ENCODE results near the gene LSM8. TPM values are rescaled to one million over a fixed set of nuclear protein-coding genes. Genes with fewer than 3 reads are reported as not detected.

LSM8 gene
- total and polyA plus RNA-seq, 2 of the 8 experiments (the other 6 are each of a cell fraction or from before 2014, with no cell fraction given): 36.9 to 51.0 TPM

DNA sequence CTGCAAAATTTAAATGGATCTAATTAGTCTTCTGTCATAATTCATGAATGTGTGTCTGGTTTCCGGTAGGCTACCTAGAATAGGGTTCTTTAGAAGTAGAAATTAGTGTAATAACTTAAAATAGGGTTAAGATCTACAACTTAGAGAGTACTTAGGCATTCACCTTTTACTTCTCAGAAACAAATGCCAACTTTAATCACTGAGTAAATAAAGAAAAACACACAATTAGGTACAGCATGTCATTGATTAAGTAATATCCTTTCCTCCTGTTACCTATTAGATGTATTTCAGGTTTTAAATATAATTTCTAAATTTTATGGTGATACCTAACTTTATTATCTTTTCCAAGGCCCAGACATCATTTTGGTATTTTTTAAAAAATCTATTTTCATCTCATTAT lies 49.8 kb downstream of the LSM8 start:
- H3K9me3 ChIP-seq (ENCODE audit: insufficient read depth in 2 of 2, low read depth in 1 of 2, low read length in 1 of 2): no peaks in the 10 kb centered on the region
- 92% methylated on average over 1 of the region's 1 CpG; no CpG with 5 or more reads in 1 of the 2 experiments for WGBS, 2 experiments (ENCODE audit: extremely low coverage in 1 of 2, insufficient coverage in 1 of 2, insufficient read length in 1 of 2, insufficient replicate concordance in 2 of 2, low coverage in 1 of 2, low lambda C conversion rate in 2 of 2, missing lambda C conversion rate in 1 of 2)
- no peak overlapping the region for H3K4ac ChIP-seq (replicated peaks; ENCODE audit: insufficient read length, low read depth, low read length)
- no peak overlapping the region for H3K23ac ChIP-seq (ENCODE audit: insufficient read length)
- no peak overlapping the region for H3K27ac ChIP-seq (ENCODE audit: low read depth, low read length)
- H3K56ac ChIP-seq (replicated peaks; ENCODE audit: insufficient read length, low read depth, low read length): no peak overlapping the region
- no peak overlapping the region for H2BK12ac ChIP-seq (ENCODE audit: low read depth, low read length)
- H3K4me1 ChIP-seq (replicated peaks in 1 of 4; ENCODE audit: control insufficient read depth in 3 of 4, insufficient read depth in 4 of 4, low read length in 3 of 4): no peaks in the 10 kb centered on the region
- H3K4me3 ChIP-seq (ENCODE audit: extremely low read depth in 1 of 4, insufficient read depth in 2 of 4, low read depth in 3 of 4, low read length in 4 of 4): no peak overlapping the region
- no peaks in the 10 kb centered on the region for H3K27me3 ChIP-seq (replicated peaks in 1 of 4; ENCODE audit: control insufficient read depth in 3 of 4, extremely low read depth in 1 of 4, insufficient read depth in 3 of 4, low read length in 3 of 4)
- H3K9ac ChIP-seq (replicated peaks in 1 of 4; ENCODE audit: extremely low read depth in 1 of 4, low read depth in 3 of 4, low read length in 3 of 4): no peak overlapping the region
- DNase-seq (ENCODE audit: low read depth in 1 of 2, low spot score in 2 of 2) (no peak), FAIRE-seq (no peak)
- no peak overlapping the region for H2AK5ac ChIP-seq (ENCODE audit: low read depth, low read length)
- no peaks in the 10 kb centered on the region for H3K36me3 ChIP-seq (ENCODE audit: control insufficient read depth in 2 of 4, insufficient read depth in 4 of 4, low read length in 3 of 4)
- H2BK5ac ChIP-seq (ENCODE audit: low read depth, low read length): no peak overlapping the region
- POLR2A ChIA-PET (ENCODE audit: partially characterized antibody): no interaction called here
- no peaks in the 10 kb centered on the region for H4K20me1 ChIP-seq (replicated peaks in 1 of 2; ENCODE audit: control insufficient read depth in 1 of 2, insufficient read depth in 2 of 2, low read length in 2 of 2)
- H4K8ac ChIP-seq (ENCODE audit: extremely low read depth, insufficient read depth, low read length): no peak overlapping the region
- H2BK20ac ChIP-seq (ENCODE audit: low read length): no peak overlapping the region
- H4K5ac ChIP-seq (ENCODE audit: insufficient read length, low read depth, low read length): no peak overlapping the region
- H3K79me2 ChIP-seq (ENCODE audit: control insufficient read depth in 1 of 2, insufficient read depth in 2 of 2, low read length in 2 of 2): no peaks in the 10 kb centered on the region
- H3K14ac ChIP-seq (ENCODE audit: insufficient read length): no peak overlapping the region
- no peak overlapping the region for H2AFZ ChIP-seq (ENCODE audit: low read length)
- H2BK120ac ChIP-seq (replicated peaks; ENCODE audit: low read depth, low read length): no peak overlapping the region
- no peaks in the 10 kb centered on the region for H3K23me2 ChIP-seq (ENCODE audit: low read depth, low read length)
- no peaks in the 10 kb centered on the region for H3K79me1 ChIP-seq (ENCODE audit: low read depth, low read length)
- no peak overlapping the region for H3K4me2 ChIP-seq (ENCODE audit: insufficient read depth in 1 of 2, low read depth in 2 of 2, low read length in 2 of 2)
- no peak overlapping the region for H3K18ac ChIP-seq (ENCODE audit: extremely low read depth, low read length)
- CTCF ChIA-PET (ENCODE audit: partially characterized antibody): no interaction called here
- H2BK15ac ChIP-seq (ENCODE audit: low read length): no peak overlapping the region
- no peak overlapping the region for H4K91ac ChIP-seq (replicated peaks; ENCODE audit: insufficient read length, low read length)
- TF ChIP-seq RAD21 (IDR thresholded peaks at IDR 0.05 in 1 of 2, conservative IDR thresholded peaks at IDR 0.05 in 1 of 2; ENCODE audit: low read depth in 2 of 2, low read length in 2 of 2) (no peak), POU5F1 (IDR thresholded peaks at IDR 0.05; ENCODE audit: low read depth, low read length) (no peak)

Data from H1 (cell line).